NCI-H1092 (cell line): ENCODE data around the gene CDH12.

Experiments used
- DNase-seq: peaks from one replicate; lab custom pipeline; 2025; lab: John Stamatoyannopoulos, UW

Gene CDH12

GRCh38 chr5:22764736-22765135 is 88.4 kb downstream of the CDH12 start:
- no peak for DNase-seq

GRCh38 chr5:22757776-22758175 is 95.4 kb downstream of the CDH12 start:
- DNase-seq, result no peak

- DNase-seq, result no peak
These were observed 99.0 kb downstream of the CDH12 start for GRCh38 chr5:22754155-22754554.

GRCh38 chr5:22751536-22751935 is 101.6 kb downstream of the CDH12 start:
- DNase-seq, result no peak

- no peak for DNase-seq
These were observed 116.6 kb downstream of the CDH12 start for GRCh38 chr5:22736443-22737003.

GRCh38 chr5:22734907-22735306 is 118.2 kb downstream of the CDH12 start:
- DNase-seq, result no peak

GRCh38 chr5:22728610-22729009 is 124.5 kb downstream of the CDH12 start:
- no peak for DNase-seq

GRCh38 chr5:22722491-22722890 is 130.7 kb downstream of the CDH12 start:
- DNase-seq, result no peak

GRCh38 chr5:22722056-22722455 is 131.1 kb downstream of the CDH12 start:
- no peak for DNase-seq

GRCh38 chr5:22719842-22720241 is 133.3 kb downstream of the CDH12 start:
- DNase-seq, result no peak

- DNase-seq, result no peak
These were observed 142.5 kb downstream of the CDH12 start for GRCh38 chr5:22710660-22711059.

GRCh38 chr5:22709743-22710142 is 143.4 kb downstream of the CDH12 start:
- no peak for DNase-seq

GRCh38 chr5:22708770-22709328 is 144.3 kb downstream of the CDH12 start:
- no peak for DNase-seq

- no peak for DNase-seq
These were observed 146.2 kb downstream of the CDH12 start for GRCh38 chr5:22706901-22707300.

- DNase-seq, result no peak
These were observed 153.8 kb downstream of the CDH12 start for GRCh38 chr5:22699319-22699718.

- no peak for DNase-seq
These were observed 160.0 kb downstream of the CDH12 start for GRCh38 chr5:22693121-22693520.

GRCh38 chr5:22683050-22683449 is 170.1 kb downstream of the CDH12 start:
- no peak for DNase-seq

- DNase-seq, result no peak
These were observed 174.3 kb downstream of the CDH12 start for GRCh38 chr5:22678886-22679285.

- DNase-seq, result no peak
These were observed 180.0 kb downstream of the CDH12 start for GRCh38 chr5:22673131-22673530.

- no peak for DNase-seq
These were observed 183.8 kb downstream of the CDH12 start for GRCh38 chr5:22669345-22669744.

GRCh38 chr5:22665801-22666200 is 187.3 kb downstream of the CDH12 start:
- DNase-seq, result no peak

- DNase-seq, result no peak
These were observed 190.0 kb downstream of the CDH12 start for GRCh38 chr5:22663134-22663533.

- no peak for DNase-seq
These were observed 190.8 kb downstream of the CDH12 start for GRCh38 chr5:22662391-22662790.

- no peak for DNase-seq
These were observed 201.8 kb downstream of the CDH12 start for GRCh38 chr5:22651355-22651754.
